ENCODE measurements around the gene RUVBL1.

- TF ChIP-seq CTCF (conservative IDR thresholded peaks at IDR 0.05; ENCODE audit: low read depth, low read length) (no peak), EZH2 (IDR thresholded peaks at IDR 0.05; ENCODE audit: borderline replicate concordance, low read depth, low read length, poor library complexity, severe bottlenecking) (no peak)
These were observed 4.6 kb upstream of the RUVBL1 start for GRCh38 chr3:128128251-128128650.
